ENCODE data around the gene RNASEH2B.

- TF ChIP-seq CTCF (IDR thresholded peaks at IDR 0.05), result no peak
- no peak for TF ChIP-seq EZH2 (IDR thresholded peaks at IDR 0.05)
These were observed 8.0 kb downstream of the RNASEH2B start for GRCh38 chr13:50917572-50917971.
